ENCODE data around the gene ARHGAP10.

The ARHGAP10 gene

DNA sequence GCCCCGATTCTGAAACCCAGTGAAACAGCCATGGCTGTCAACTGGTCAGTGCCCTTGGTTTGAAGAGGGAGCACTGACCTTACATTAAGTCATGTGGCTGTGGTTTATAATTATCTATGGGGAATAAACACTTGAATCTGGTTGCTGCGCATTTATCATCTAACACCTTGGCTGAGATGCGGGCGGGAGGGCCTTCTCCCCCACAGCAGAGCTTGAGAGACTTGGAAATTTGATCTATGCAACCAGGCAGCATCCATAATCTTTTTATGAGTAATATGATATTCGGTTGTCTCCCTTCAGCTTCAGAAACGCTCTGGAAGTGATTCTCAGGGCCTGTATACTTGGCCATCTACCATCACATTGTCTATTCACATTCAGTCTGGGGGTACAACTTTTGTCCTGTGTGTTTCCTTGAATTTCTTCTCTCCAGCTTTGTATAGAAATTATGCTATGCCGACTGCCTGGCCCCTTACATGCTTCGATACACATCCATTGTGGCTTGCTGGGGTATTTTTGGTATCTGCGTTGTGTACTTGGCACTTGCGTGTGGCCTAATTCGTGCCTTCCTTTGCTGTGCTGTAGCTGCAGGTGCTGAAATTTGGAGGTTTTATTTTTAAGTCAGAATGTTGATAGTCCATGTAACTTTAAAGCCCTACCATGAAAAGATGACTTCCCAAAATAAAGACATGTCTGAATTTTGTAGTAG is 321.6 kb downstream of the ARHGAP10 start:
- DNase-seq, result no peak

DNA sequence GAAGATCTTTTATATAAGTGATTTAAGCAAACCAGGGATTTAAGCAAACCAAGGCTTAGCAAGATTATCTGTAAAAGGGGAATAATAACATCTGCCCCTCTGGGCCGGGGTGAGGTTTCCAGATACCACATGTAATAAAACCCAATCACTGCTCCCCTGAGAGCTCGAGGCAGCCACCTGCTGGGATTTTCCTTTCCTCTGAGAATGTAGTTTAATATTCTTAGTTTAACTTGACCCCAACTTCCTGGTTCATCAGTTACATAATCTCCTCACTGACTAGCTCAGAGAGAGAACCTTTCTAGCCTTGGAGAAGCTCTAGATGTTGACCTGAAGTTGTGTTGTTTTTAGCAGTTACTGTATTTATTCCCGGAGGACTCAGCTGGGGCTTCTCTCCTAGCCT is 322.4 kb downstream of the ARHGAP10 start:
- DNase-seq, result no peak

DNA sequence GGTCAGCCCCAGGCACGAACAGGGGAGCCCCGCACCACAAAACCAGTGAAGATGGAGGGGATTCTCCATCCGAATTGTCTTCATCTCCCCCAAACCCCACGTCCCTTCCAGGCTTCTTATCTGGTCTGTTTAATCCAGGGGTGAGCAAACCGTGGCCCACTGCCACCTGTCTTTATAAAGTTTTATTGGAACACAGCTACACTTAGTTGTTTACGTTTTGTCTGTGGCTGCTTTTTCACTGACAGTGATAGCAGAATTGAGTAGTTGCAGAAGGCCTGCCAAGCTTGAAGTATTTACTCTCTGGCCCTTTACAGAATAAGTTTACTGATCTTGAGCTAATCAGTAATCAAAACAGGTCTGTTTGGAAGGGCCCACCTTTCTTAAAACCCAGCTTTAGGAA is 324.0 kb downstream of the ARHGAP10 start:
- no peak for DNase-seq

DNA sequence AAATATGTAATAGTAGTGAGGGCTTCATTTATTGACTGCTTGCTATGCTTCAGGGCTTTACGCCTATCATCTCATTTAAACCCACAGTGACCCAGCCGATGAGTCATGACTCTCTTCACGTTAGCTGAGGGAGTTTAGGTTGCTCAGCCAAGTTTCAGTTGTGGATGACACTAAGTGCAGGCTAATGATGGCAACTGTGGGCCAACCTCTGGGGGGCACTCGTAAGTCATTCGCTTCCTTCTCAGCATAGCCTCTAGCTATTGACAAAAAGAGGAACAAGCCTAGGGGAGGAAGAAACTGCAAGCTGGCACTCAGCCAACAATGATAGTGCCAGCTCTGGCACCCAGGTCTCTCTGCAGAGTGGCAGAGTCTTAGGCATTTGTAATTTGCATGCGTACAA is 325.0 kb downstream of the ARHGAP10 start:
- DNase-seq, result peak; percentile 81

DNA sequence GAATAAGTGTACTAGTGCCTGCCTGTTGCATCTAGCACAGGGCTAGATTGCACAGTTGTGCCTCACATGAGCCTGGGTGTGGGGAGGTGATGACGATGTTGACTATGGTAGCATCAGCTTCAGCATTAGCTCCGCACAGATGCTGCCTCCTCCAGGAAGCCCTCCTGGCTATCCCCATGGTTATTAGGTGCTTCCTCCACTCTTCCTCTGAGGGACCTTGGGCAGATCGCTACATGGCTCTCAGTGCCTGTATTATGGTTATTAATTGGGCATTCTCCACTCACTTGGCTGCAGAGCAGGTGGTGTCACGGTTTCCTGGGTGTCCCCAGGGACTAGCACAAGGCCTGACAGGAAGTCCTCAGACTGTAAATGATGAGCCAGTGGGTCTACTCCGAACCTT is 325.6 kb downstream of the ARHGAP10 start:
- DNase-seq, result no peak

DNA sequence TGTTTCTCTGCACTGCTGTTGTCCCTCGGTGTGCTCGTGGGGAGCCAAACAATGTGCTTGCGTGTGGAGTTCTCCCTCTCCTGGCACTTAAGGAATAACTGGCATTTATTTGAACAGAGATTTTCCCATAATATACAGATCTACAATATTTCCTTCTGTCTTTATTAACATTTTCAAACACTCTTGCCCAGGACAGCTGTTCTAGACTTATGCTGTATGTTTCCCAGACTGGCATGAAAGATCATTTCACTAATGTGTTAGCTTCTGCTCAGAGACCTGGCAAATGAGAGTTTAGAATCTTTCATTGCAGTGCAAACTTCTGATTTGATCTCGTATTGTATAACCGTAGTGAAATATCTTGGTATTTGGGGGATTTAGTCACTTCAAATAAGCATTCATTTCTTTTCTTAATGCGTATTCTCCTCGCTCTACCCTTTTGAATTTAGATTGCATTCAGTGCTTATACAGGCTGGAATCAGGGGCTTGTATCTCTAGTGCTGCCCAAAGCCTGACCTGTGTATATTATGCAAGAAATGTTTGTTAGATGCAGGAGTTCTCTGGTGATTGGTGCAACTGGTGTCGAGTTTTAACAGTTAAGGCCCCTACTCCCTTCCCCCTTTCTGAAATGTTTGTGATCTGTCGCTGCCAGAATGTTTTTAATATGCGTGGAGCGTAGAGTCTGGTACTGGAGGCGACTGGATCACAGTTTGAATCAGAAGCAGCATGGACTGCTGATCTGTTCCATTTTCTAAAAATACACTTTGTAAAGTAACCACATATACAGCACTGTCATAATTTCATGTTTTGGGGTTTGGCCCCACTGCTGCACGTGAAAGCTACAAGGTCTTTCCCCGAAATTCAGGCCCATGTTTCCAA is 326.3 kb downstream of the ARHGAP10 start:
- no peak for DNase-seq

DNA sequence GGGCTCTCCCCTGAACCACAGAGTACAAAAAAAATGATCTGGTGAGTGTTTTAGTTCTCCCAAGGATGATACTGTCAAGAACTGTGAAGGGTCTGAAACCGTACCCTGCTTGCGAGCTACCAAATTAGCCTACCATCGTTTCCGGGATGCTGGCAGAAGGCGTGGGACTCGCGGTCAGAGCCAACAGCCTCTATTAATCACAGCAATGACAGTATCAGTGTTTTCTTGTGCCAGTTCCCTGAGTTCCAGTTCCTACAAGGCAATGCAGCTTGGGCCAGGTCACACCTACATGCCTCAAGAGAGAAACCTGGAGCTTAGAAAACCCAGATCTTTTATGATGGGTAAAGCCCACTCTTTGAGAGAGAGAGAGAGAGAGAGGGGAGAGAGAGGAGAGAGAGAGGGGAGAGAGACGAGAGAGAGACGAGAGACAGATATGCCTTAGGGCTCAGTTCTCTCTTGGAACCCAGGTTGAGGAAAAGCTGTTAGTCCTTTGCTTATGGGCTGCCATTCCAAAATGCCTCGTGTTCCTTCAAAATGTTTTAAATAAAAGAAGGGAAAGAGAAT is 327.8 kb downstream of the ARHGAP10 start:
- no peak for DNase-seq

DNA sequence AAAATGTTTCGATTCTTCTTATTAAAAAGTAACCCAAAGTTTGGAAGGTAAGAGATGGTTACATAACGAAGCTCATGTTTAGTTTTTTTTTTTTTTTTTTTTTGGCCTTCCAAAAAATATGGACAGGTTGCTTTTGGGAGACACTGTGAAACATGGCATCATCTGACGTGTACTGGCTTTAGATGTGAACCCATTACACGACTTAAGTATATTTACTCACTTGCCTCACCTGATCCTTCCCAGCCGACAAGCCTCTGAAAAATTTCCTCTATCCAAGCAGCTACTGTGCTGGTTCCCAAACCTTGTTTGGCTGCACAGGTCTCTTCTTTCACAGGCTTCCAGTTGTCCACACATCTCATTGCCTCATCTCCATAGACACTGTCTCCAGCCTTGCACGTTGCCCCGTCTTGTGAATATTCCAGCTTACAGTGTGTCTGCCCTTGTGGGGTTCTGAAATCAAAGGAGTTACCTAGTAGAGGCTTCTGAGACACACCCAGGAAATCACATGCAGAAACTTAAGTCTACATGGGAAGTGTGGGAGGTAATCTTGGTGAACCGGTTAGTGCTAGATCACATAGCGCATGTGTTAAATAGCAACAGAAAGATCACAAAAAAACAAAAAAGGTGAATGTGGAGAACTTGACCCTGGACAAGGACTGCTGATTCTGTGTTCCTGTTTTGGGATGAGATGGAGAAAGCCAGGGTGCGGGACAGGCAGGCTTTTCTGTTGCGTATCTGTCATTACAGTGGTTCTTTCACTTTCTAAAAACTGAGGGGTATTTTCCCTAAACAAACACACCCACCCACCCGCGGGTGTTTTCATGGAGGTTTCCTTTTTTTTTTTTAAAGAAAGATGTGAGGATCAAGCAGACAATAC is 328.6 kb downstream of the ARHGAP10 start:
- peak; percentile 23 for DNase-seq

DNA sequence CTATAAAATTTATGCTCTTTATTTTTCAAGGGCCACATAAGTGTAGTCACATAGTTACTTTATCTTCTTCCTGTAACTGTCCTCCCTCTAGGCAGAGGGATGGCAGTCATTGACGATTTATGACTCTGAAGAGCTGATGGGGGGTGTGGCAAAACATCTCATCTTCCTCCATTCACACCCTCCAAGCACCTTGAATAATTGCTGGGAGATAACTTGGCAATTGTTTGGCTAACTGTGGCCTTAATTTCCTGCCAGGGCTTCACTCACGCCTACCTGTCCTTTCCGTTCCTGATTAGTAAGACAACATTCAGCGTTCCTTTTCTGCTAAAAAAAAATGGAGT is 329.2 kb downstream of the ARHGAP10 start:
- DNase-seq, result peak; percentile 5

DNA sequence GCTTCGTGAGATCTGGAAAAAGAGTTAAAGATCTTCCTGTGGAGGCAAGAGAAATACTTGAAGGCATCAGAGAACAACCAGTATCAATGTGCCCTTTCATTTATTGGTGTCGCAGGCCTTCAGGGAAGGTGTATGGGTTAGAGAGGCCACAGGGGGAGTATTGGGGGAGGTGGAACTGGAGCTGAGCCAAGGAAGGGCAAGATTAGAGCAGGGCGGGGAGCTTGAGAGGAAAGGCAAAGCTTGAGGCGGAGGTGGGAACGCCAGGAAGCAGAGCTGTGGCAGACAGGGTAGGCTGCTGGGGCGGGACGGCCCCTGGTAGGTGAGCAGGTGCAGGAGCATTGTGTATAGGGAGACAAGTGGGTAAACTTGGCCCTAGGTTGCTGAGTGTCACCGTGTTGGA is 329.9 kb downstream of the ARHGAP10 start:
- no peak for DNase-seq

DNA sequence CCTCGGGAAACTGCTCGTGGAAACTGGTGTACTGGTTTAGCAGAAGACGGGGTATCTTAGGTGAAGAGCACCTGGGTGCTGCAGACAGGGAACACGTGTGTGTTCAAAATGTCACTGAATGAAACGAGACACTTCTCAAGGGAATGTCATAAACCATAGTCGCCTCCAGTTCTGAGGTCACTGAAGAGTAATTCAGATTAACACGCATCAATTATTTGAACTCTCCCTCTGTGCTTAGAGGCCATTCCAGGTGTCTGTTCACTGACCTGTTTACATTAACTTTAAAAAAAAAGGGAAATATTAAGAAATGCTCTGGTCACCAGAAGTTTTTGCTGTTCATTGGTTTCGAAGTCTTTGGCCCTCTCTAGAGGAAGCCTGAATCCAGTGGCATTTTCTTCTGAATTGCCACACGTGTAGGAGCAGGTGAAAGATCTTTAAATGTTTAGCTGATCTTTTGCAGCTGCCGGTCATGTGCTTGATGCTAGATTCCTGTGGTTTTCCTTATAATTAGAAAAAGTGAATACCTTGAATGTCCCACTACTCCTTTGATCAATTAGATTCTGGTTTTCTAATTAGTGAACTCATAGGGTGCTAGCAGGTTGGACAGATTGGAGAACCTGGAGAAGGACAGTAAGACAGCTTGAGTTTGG is 330.5 kb downstream of the ARHGAP10 start:
- DNase-seq, result no peak

DNA sequence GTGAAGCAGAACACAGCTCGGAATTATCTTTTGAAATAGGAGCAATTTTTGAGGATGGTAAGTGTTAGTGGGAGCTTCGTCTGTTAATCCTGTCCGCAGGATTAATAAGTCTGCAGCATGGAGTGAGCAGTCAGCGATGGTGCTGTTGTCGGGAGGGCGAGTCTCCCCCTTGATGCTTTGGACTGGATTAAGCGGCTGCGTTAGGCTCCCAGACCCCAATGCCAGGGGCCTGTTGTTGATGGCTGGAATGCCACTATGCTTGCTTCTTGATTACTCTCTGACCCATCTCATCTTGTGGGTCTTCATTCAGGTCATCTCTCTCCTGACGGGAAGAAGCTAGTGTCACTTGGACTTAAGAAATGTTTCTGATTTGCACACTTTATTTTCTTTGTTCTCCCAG is 332.6 kb downstream of the ARHGAP10 start:
- DNase-seq, result no peak

DNA sequence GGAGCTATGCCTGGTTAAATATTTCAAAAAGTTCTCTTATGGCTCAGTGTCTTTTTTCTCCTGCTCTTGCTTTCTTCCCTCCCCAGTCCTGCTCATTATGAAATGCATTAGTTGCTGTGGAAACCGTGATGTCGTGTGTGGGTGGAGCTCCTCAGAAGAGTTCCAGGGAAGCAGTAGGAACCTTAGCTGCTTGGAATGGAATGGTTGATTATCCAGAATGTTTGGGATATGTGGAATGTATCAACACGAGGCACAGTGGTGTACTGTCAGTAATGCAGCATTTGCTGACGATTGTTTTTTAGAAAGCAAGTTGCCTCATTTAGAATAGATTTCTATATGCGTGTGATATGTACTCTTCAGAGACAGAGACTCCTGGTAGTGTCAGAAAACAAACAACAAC is 333.2 kb downstream of the ARHGAP10 start:
- no peak for DNase-seq

DNA sequence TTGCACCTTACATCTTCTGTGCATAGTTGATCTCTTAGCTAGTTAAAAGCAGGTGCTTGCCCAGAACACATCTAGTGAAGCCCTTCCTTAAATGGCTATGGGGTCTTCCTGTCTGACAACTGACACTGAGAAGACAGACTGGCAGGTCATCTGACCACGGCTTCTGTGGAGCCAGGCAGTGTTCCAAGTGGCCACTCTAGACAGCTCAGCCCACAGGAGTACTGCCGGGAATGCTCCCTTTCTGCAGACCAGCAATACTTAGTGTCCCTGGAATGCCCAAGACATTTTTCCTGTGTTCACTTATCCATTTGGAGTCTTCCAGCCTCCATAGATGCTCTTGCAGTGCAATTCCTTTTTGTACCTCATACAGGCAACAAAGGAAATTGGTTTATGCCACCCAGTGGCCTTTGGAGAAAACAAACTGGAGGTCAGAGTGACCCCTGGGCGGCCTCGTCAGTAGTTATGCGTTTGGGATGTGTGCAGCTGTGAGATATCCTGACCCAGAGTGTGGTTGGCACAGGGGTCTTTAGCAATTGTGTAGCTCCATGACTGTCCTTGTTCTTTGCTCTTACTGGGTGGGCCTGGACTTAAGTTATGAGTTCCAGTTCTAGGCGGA is 335.5 kb downstream of the ARHGAP10 start:
- no peak for DNase-seq

DNA sequence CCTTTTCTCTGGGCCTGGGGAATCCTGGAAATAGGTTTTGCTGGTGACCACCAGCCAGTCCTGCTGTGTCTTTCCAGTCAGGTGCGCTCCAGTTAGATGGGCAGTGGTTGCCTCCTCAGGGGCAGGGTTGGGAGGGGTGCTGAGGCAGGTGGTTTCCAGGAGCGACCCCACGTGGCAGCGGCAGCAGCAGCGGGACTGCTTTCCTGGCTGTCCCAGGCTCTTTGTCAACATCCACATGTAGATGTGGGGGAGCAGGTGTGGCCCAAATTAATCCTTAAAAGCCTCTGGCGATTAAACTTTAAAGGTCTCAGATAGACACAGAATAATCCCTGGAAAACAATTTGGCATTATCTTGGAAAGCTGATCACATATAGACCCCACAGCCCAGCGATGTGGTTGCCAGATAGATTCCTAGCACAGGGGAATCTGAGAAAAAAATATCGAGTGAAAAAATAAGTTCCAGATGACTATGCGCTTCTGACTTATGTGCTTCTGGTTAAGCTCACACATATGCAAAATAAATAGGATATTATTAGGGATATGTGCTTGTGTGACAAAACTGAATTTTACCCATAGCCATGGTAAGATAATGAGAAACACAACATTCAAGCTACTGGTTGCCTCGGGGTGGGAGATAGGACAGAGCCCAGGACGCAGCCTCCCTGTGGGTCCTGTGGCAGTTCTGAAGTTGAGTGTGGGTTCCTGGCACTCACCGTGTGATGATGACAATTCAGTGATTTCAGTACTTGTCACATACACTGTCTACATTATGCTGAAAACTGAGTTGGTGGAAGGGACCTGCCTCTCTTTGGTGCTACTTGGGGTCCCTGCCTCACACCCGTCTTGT is 336.4 kb downstream of the ARHGAP10 start:
- DNase-seq, result no peak

DNA sequence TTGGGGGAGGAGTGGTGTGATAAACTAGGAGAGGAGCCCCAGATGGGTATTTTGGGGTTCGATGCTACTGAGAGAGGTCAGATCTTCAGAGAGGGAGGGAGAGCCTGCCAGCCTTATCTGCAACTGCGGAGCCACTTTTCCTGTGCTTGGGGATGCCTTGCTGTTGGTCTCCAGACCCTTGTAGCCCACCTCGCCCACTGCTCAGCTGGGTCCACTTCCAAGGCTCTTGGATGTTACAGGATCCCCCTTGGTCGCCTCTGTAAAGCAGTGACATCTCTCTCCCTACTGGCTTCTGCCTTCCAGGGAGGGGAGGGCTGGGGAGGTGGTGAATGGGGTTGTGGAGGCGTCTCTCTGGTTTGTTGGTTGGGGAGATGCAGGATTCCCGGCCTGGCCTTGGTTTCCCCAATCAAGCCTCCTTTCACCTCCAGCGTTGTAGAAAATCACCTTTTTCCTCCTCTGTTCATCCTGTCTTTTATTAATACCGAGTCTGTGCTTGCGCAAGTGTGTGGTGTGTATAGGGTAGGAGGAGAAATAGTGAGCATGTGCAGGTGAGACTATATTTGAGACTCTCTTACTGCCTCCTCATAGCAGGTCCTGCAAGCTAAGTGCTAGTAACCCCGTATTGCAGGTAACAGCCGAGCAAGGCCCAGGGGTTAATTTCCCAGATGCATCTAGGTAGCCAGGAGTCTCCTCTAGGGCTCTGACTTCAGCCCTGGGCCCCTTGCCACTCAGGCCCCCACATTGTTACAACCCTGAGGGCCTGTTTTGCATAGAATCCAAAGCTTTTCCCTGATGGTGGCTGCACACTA is 337.4 kb downstream of the ARHGAP10 start:
- DNase-seq, result no peak

DNA sequence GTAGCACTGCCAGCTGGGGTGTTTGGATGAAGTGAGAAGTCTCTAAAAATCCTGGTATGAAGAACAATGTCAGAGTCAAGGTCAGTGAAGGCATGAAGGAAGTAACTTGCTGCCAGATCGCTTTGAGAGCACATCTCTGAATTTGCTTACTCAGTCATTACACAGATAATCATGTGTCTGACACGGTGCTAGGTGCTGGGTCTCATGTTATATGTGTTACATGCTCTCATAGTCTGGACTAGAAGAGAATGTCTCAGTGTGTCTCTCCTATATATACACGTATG is 337.9 kb downstream of the ARHGAP10 start:
- no peak for DNase-seq

DNA sequence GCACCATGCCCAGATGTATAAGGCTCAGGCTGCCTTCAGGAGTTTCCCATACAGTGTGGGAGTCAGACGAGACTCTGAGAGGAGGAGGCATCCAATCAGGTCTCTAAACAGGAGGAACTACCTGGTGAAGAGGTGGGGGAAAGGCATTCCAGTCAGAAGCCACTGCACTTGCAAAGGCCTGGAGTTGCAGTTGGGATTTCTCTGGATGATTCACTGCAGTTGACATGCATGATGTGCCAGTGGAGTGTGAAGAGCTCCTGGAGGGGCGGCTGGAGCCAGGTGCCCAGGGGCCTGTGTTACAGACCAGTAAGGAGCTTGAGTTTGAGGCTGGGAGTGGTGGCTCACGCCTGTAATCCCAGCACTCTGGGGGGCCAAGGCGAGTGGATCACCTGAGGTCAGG is 339.1 kb downstream of the ARHGAP10 start:
- no peak for DNase-seq

DNA sequence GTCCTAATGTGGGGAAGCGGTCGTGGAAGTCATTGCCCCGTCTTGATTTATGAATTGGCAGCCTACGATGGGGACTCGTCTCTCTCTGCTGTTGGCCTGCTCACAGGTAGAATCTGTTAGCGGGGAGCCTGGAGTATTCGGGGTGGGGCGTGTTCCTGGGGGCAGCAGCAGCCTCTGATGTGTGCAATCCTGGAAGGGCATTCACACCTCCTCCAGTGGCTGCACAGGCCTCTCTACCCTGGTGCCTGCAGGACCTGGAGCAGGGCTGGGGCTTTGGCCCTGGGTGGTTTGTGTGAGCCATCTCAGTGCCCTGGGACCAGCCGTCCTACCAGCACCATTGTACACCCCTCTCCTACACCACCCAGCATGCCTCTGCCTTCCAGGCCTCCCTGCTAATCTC is 340.9 kb downstream of the ARHGAP10 start:
- no peak for DNase-seq

DNA sequence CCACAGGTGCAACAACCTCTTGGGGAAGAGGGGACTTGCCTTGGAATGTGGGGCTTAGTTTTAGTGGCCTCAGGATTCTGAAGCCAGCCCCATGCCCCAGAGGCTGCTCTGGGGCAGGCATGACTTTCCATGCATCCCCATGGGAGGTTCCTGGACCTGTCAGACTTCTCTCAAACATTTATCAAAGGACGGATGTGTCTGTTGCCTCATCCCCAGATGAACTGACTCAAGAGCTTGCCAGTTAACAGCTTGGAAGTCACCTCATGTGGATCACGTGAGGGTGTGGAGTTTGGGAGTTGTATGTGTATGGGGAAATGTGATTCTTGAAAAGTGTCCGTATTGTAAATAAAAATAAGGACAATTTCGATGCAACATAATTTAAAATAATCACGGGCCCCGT is 341.5 kb downstream of the ARHGAP10 start:
- DNase-seq, result no peak

DNA sequence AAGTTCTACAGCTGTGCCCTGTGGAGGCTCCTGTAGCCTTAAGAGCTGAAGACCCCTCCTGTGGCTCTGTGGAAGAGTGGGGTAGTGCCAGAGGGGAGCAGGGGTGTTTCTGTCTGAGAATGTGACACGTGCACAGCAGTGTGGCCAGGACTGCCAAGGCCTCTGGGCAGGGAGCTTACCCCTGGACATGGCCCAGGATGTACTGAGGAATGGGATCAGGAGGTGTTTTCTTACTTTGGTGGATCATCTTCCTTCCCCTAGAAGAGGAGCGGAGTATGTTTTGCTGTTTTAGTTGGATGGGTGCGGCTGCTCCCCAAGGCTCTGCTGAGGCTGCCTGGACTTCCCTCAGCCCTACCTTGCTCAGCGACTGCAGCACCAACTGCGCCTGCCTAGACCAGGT is 342.6 kb downstream of the ARHGAP10 start:
- no peak for DNase-seq

All from activated CD4-positive, alpha-beta T cell treated with anti-CD3 and anti-CD28 coated beads, Interleukin-10, Interleukin-2, amounts not matched to agents 100 ng/mL and 50 ng/mL, durations not matched to agents 16 hours and 8 hours (primary cell).